Osteoblast (primary cell): Measurements from ENCODE around the gene TBX15. TPM values are rescaled to one million over a fixed set of nuclear protein-coding genes. Genes with fewer than 3 reads are reported as not detected.

Experiments used
- DNase-seq: peaks from one replicate; pipeline ENCODE4 v3.0.0; 2011; ENCODE audit warnings: low spot score, mixed read lengths; ENCODE audit not compliant: insufficient read length; ENCODE audit errors: missing footprints
- H2AFZ ChIP-seq: 2 replicates; pipeline ENCODE4 v1.6.0; 2011; ENCODE audit warnings: mild to moderate bottlenecking, low read length
- H3K27ac ChIP-seq: 2 replicates; pipeline ENCODE4 v1.5.1; 2011; ENCODE audit warnings: mild to moderate bottlenecking, low read depth, low read length, moderate library complexity
- H3K27me3 ChIP-seq: 2 replicates; pipeline ENCODE4 v1.6.0; 2012; ENCODE audit warnings: mild to moderate bottlenecking, control low read depth, inconsistent platforms, low read length, moderate library complexity; ENCODE audit not compliant: insufficient read depth
- H3K36me3 ChIP-seq: 2 replicates; pipeline ENCODE4 v1.5.1; 2011; ENCODE audit warnings: mild to moderate bottlenecking, low read length, control low read depth, moderate library complexity; ENCODE audit not compliant: insufficient read depth
- H3K4me1 ChIP-seq: 2 replicates; pipeline ENCODE4 v1.5.1; 2011; ENCODE audit warnings: mild to moderate bottlenecking, low read length, control low read depth, moderate library complexity; ENCODE audit not compliant: insufficient read depth
- H3K4me2 ChIP-seq: 2 replicates; pipeline ENCODE4 v1.6.0; 2011; ENCODE audit warnings: mild to moderate bottlenecking, low read length; ENCODE audit not compliant: insufficient read depth
- H3K4me3 ChIP-seq: fragments of 200-600 bp; sonication (generic); 3 replicates; pipeline ENCODE4 v1.5.1; 2012; ENCODE audit warnings: mild to moderate bottlenecking, low read length, inconsistent platforms; ENCODE audit not compliant: insufficient read depth
- H3K79me2 ChIP-seq: 2 replicates; pipeline ENCODE4 v1.6.0; 2012; ENCODE audit warnings: mild to moderate bottlenecking, low read length, control low read depth, inconsistent platforms; ENCODE audit not compliant: insufficient read depth
- H3K9me3 ChIP-seq: 2 replicates; pipeline ENCODE4 v1.5.1; 2011; ENCODE audit warnings: low read depth, low read length, control low read depth
- H4K20me1 ChIP-seq: 2 replicates; pipeline ENCODE4 v1.6.0; 2012; ENCODE audit warnings: mild to moderate bottlenecking, low read length, control low read depth; ENCODE audit not compliant: insufficient read depth
- CTCF ChIP-seq: IDR thresholded peaks from 2 replicates; pipeline ENCODE4 v1.5.1; 2011; ENCODE audit warnings: mild to moderate bottlenecking, low read depth, low read length, moderate library complexity; ENCODE audit errors: extremely low read depth
- total RNA-seq: library from RNA; depleted of rRNA; stranded (reverse); fragments of >200 nt; gene quantifications from 2 replicates; pipeline ENCODE4 v1.2.3, GENCODE V29; 2012

The TBX15 gene
- total RNA-seq, 1 donor: 44.5 TPM

GRCh38 chr1:118861216-118861615 is 126.9 kb downstream of the TBX15 start:
- Histone ChIP-seq H2AFZ (no peak overlapping the region), H3K27ac (no peak overlapping the region), H3K4me3 (no peak overlapping the region), H3K9me3 (no peaks in the 10 kb centered on the region), H3K36me3 (no peaks in the 10 kb centered on the region), H3K4me2 (no peak overlapping the region), H3K4me1 (no peaks in the 10 kb centered on the region), H3K79me2 (no peaks in the 10 kb centered on the region), H3K27me3 (no peaks in the 10 kb centered on the region), H4K20me1 (no peaks in the 10 kb centered on the region)
- TF ChIP-seq CTCF: no peak
- DNase-seq: no peak

- no peak overlapping the region for H2AFZ ChIP-seq
Measured at GRCh38 chr1:118859999-118860398, 128.1 kb downstream of the TBX15 start.

GRCh38 chr1:118846443-118846842 is 141.7 kb downstream of the TBX15 start:
- TF ChIP-seq CTCF: no peak
- H3K4me1 ChIP-seq: no peaks in the 10 kb centered on the region

More at GRCh38 chr1:118859999-118860398, 128.1 kb downstream of the TBX15 start:
- H3K79me2 ChIP-seq: no peaks in the 10 kb centered on the region
- no peak overlapping the region for H3K4me3 ChIP-seq
- DNase-seq: no peak
- H3K36me3 ChIP-seq: no peaks in the 10 kb centered on the region
- H4K20me1 ChIP-seq: no peaks in the 10 kb centered on the region
- H3K27ac ChIP-seq: no peak overlapping the region
- TF ChIP-seq CTCF: no peak
- no peak overlapping the region for H3K4me2 ChIP-seq
- no peaks in the 10 kb centered on the region for H3K9me3 ChIP-seq
- H3K27me3 ChIP-seq: no peaks in the 10 kb centered on the region
- no peaks in the 10 kb centered on the region for H3K4me1 ChIP-seq

GRCh38 chr1:118842452-118843201 is 145.5 kb downstream of the TBX15 start:
- no peak overlapping the region for H3K4me2 ChIP-seq
- H3K36me3 ChIP-seq: no peaks in the 10 kb centered on the region
- no peak overlapping the region for H3K4me3 ChIP-seq
- H3K27me3 ChIP-seq: no peaks in the 10 kb centered on the region
- no peaks in the 10 kb centered on the region for H3K79me2 ChIP-seq
- H4K20me1 ChIP-seq: no peaks in the 10 kb centered on the region
- H3K4me1 ChIP-seq: no peaks in the 10 kb centered on the region
- H2AFZ ChIP-seq: no peak overlapping the region
- no peak for DNase-seq
- H3K27ac ChIP-seq: no peak overlapping the region
- TF ChIP-seq CTCF: no peak
- no peaks in the 10 kb centered on the region for H3K9me3 ChIP-seq

More at GRCh38 chr1:118846443-118846842, 141.7 kb downstream of the TBX15 start:
- DNase-seq: no peak
- no peak overlapping the region for H3K4me3 ChIP-seq
- no peaks in the 10 kb centered on the region for H3K79me2 ChIP-seq
- no peak overlapping the region for H2AFZ ChIP-seq
- H3K4me2 ChIP-seq: no peak overlapping the region
- no peak overlapping the region for H3K27ac ChIP-seq
- H4K20me1 ChIP-seq: no peaks in the 10 kb centered on the region
- H3K36me3 ChIP-seq: no peaks in the 10 kb centered on the region
- no peaks in the 10 kb centered on the region for H3K9me3 ChIP-seq
- H3K27me3 ChIP-seq: no peaks in the 10 kb centered on the region
